Skeletal muscle cell (primary cell): ENCODE measurements around the gene MRM2.

Source experiments
- DNase-seq: peaks from one replicate; pipeline ENCODE4 v3.0.0-alpha.2; 2010; ENCODE audit warnings: low read depth
- H3K4me3 ChIP-seq: 2 replicates; pipeline ENCODE4 v1.5.1; 2011; ENCODE audit warnings: low read depth, mild to moderate bottlenecking, control low read depth, low read length, moderate library complexity

MRM2 gene

DNA sequence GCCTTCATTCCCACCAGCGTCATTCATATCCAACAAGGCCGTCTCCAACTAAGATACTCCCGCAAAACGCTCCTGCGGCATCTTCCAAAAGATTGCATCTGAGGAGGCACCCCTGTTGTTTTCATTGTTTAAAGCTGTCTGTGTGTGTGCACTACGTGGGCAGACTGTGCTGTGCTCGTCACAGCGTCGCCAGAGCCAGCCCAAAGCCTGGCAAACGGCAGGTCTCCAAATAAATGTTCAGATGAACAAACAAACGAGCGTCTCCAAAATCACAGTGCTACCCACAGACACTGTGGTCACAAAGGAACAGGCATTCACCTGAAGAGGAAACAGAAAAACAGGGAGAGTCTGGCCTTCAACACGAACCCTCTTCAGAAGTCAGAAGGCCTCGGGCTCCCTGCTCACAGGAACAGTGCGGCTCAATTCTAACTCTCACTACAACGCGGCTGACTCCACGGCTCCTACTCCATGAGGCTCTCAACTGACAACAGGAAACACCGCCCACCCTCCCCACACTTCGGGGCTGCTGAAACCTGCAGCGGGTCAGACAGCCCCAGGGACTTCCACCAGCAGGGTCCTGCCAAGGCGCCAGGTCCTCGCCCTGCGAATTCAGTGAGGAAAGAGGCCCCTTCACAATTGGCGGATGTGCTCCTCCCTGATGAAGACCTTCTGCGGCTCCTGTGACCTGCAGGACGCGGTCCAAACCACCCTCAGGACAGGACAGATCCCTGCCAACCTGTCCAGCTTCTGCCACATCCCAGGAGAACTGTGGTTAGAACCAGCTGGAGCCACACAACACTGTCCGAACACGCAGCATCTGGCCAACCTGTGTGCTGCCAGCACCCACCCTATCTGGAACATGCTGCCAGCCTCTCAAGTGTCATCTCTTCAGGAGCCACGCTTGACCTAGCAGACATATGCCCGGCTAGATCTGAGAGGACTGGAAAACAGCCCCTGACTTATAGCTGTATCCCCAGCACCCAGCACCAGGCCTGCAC is 45.3 kb downstream of the MRM2 start:
- no peak for DNase-seq
- H3K4me3 ChIP-seq = no peak overlapping the region

DNA sequence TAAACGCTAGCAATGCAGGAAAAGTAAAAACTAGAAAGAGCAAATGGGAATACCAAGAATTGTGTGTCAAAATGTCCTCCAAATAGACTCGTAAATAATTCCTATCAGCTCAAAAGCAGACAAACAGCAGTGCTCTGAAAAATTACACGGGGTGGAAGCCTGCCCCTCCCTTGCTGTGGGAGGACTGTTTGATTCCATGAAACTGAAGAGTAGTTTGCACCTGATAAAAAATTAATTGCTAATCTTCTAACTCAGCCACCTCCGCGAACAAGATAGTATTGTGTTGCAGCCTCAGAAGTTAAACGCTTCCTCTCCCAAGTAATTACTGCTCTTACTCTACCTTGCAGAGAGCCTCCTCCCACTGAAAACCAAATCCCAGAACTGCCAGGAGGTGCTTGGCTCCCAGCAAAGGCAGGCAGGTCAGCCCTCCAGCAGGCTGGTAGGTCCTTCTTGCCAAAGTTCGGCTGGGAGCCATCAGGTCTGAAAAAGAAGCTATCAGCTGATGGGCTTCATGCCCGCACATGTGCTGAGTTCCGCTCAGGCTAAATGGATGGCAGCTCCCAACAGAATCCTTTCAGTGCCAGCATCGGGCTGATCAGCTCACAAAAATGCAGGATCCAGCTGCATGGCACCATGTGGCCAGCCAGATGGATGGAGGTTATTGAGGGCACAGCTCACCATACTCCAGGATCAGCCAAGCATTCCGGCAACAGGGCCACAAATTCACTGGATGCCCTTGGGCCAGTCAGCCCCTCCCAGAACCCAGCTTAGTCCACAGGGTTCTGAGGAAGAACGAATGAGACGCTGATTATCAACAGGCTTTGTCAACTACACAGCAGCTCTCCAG is 46.4 kb downstream of the MRM2 start:
- DNase-seq = no peak
- no peak overlapping the region for H3K4me3 ChIP-seq

DNA sequence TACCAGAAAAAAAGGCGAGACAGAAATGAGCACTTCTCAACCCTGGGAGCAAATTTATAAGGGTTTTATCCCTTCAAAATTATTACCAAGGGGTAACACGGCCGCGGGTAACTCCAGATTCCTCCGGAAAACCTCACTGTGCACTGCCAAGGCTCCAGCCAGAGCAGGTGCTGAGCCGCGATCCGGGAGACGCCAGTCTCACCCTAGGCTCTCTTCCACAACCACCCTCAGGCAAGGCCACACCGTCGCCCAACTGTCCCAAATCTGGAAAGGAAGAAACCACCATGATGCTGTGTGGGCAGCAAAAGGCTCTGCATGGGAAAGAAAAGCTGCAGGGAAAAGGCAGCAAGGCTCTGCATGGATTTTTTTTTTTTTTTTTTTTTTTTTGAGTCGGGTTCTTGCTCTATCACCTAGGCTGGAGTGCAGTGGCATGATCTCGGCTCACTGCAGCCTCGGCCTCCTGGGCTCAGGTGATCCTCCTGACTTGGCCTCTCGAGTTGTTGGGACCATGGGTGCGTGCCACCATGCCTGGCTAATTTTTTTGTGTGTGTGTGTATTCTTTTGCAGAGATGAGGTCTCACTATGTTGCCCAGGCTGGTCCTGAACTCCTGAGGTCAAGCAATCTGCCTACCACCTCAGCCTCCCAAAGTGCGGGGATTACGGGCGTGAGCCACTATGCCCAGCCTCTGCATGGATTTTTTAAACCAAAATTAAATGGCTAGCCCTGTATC is 48.3 kb downstream of the MRM2 start:
- DNase-seq = no peak
- no peak overlapping the region for H3K4me3 ChIP-seq

DNA sequence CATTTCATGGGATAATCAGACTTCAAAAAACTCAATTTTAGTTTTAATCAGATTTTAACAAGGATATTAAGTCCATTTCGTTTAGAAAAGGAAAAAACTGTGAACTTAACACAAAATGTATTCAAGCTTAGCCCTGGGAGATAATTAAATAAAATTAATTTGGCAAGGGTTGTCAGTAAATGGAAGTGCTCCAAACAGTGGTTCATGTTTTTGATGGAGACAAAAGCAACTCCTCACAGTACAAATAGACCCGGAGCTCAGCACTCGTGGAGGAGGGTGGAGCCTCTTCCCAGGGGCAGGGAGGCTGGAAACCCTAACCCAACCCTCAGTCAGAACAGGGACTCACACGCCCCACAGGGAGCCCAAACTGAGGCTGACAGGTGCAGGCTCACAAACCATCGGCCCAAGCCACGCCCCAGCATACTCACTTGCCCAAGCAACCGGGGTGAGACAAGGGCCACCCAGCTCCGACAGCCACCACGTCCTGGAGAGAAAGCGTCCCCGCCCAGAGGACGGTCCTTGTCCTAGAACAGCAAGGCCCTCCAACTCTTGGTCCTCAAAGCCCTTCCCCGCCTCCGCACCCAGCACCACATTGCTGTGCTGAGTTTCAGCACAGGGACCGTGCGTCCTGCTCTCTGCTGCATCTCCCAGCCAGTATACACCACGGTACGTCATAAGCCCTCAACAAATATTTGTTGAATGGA is 49.0 kb downstream of the MRM2 start:
- no peak for DNase-seq
- H3K4me3 ChIP-seq = no peak overlapping the region

DNA sequence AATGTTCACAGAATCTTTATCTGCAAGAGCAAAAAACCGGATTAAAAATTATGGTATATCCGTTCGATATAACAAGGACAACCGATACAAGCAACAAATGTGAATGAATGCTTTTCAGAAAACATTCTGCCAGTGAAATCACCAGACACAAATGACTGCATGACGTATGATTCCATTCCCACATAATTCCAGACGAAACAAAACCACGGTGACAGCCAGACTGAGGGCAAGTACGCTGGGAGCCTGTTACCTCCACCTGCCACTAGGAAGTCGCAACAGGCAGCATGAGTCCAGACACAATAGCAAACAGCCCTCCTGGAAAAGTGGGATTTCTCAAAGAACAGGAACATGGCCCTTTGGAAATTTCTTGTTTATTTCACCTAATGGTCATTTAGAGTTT is 51.0 kb downstream of the MRM2 start:
- no peak overlapping the region for H3K4me3 ChIP-seq
- no peak for DNase-seq

DNA sequence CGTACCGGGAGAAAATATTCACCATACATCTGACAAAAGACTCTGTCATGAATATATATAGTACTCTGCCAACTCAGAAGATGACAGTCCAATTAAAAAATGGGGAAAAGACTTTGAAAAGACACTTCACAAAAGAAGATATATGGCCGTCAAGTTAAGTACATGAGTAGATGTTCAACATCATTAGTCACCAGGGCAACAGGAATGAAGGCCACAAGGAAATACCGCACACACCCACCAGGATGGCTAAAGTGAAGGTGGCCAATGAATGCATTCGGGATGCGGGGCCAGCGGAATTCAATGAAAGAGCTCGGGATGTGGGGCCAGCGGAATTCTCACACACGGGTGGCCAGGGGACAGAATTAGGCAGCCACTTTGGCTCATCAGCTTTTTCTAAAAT is 51.5 kb downstream of the MRM2 start:
- H3K4me3 ChIP-seq = no peak overlapping the region
- no peak for DNase-seq

DNA sequence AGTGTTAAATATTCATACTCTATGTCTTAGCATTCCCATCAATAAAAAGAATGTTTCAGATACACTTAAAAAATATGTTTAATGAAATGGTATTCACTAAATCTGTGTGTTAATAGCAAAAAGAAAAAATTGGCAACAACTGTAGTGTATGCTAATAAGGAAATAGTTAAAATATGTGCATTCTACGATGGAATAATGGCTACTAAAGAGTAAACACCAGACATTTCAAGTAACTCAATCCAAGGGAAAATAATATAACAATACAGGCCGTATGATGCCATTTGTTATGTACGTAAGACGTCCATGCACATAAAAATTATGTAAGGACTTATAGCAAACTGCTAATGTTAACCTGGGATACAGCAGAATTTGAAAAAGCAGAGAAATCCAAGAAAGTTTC is 55.8 kb downstream of the MRM2 start:
- no peak for DNase-seq
- H3K4me3 ChIP-seq = no peak overlapping the region

DNA sequence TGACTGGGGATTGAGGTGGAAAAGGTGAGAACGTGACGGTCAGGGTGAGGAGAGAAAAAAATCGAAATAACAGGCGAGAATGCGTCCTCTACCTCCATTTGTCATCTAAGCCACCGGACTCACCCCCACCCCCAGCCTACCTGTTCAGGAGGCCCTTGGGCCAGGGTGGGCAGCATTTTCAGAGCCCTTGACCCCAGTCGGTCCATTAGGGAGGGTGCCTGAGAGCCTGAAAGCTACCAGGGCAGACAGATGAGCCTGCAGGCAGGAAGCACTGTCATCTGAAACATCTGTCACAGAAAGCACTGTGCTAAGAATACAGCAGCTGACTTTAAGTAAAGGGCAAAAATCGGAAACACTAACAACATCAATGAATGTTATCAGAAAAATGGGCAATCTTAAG is 56.3 kb downstream of the MRM2 start:
- no peak for DNase-seq
- H3K4me3 ChIP-seq = no peak overlapping the region
